GM12873 (cell line): Measurements from ENCODE around the gene NDC1.

Source experiments
- CTCF ChIP-seq: IDR thresholded peaks from 2 replicates; pipeline ENCODE4 v1.5.1; 2012; ENCODE audit warnings: low read depth, mild to moderate bottlenecking, moderate library complexity, low read length, control low read depth; ENCODE audit not compliant: insufficient read depth; ENCODE audit errors: missing control alignments

The NDC1 gene

DNA sequence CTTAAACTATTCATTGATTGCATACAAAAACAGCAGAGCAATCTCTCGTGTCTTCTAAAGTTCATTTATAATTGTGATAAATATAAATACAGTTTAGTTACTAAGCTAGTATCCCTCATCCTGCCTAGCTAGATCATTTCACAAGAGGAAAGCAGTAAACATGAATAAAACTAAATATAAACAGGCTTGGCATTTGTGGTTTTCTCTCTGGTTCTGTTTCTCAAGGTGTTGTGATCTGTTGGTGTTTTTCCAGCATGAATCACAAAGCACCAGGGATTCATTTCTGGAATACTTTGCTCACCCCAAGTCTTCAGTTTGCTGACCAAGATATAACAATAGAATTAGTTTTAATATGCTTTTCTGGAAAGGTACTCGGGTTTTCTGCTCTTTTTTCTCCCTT, 66.4 kb downstream of the NDC1 start:
- TF ChIP-seq CTCF, result no peak

- no peak for TF ChIP-seq CTCF
Measured at GRCh38 chr1:53769780-53770179, 68.3 kb downstream of the NDC1 start.

GRCh38 chr1:53769184-53769583, 68.9 kb downstream of the NDC1 start:
- no peak for TF ChIP-seq CTCF

- no peak for TF ChIP-seq CTCF
Measured at GRCh38 chr1:53766831-53767405, 71.2 kb downstream of the NDC1 start.

- TF ChIP-seq CTCF, result no peak
Measured at GRCh38 chr1:53766194-53766742, 71.8 kb downstream of the NDC1 start.

GRCh38 chr1:53765657-53766056, 72.4 kb downstream of the NDC1 start:
- no peak for TF ChIP-seq CTCF

GRCh38 chr1:53763911-53764310, 74.2 kb downstream of the NDC1 start:
- TF ChIP-seq CTCF, result no peak
